GM12878 (cell line): ENCODE results near the gene TTF2.
"Not testable (repeated sequence)": the region's sequence is repeated elsewhere in the genome, so short reads cannot be mapped to it uniquely, and the experiment has no call there.

Source experiments
- ASH2L ChIP-seq: fragments of 300-600, 200-600 bp; sonication (generic); IDR thresholded peaks from 2 replicates; pipeline ENCODE4 v1.6.1; 2017; ENCODE audit warnings: low read depth, mild to moderate bottlenecking, borderline replicate concordance
- CTCF ChIP-seq, 3 experiments: IDR thresholded peaks in 2 of 3; conservative IDR thresholded peaks in 1 of 3; 2 replicates each; pipeline ENCODE4 v1.5.1; 2011; ENCODE audit warnings: low read depth in 3 of 3, low read length in 3 of 3, mild to moderate bottlenecking in 3 of 3, control low read depth in 2 of 3, moderate library complexity in 2 of 3, inconsistent platforms in 1 of 3, mixed read lengths in 1 of 3; ENCODE audit not compliant: control insufficient read depth in 2 of 3, insufficient read depth in 1 of 3; ENCODE audit errors: extremely low read depth in 1 of 3
- ELK1 ChIP-seq: IDR thresholded peaks from 2 replicates; pipeline ENCODE4 v1.6.1; 2012; ENCODE audit warnings: low read depth, low read length, improper control_type of control experiment
- RFX5 ChIP-seq: IDR thresholded peaks from 2 replicates; pipeline ENCODE4 v1.6.1; 2011; ENCODE audit warnings: low read depth, low read length, improper control_type of control experiment
- SPI1 ChIP-seq: IDR thresholded peaks from 2 replicates; pipeline ENCODE4 v1.6.1; 2011; ENCODE audit warnings: low read depth, mild to moderate bottlenecking, low read length, moderate library complexity, borderline replicate concordance; ENCODE audit not compliant: insufficient read depth
- TAF1 ChIP-seq: IDR thresholded peaks from 2 replicates; pipeline ENCODE4 v1.6.1; 2011; ENCODE audit warnings: mild to moderate bottlenecking, low read depth, low read length, borderline replicate concordance
- TCF7 ChIP-seq: IDR thresholded peaks from 2 replicates; pipeline ENCODE4 v1.6.1; 2014; ENCODE audit warnings: antibody characterized with exemption, borderline replicate concordance
- ZBTB4 ChIP-seq: fragments of 450-650 bp; formaldehyde crosslinking; IDR thresholded peaks from 2 replicates; pipeline ENCODE4 v1.4.0; 2022; ENCODE audit warnings: mild to moderate bottlenecking, moderate library complexity

GRCh38 chr1:117119144-117119543 is 59.0 kb downstream of the TTF2 start:
- not testable (repeated sequence) for TF ChIP-seq CTCF (IDR thresholded peaks at IDR 0.05 in 2 of 3, conservative IDR thresholded peaks at IDR 0.05 in 1 of 3; ENCODE audit: control insufficient read depth in 2 of 3, extremely low read depth in 1 of 3, insufficient read depth in 1 of 3, low read depth in 3 of 3, low read length in 3 of 3); TCF7; ASH2L; ELK1; SPI1; RFX5; ZBTB4; TAF1
